ENCODE results near the gene JARID2.
A peak's percentile ranks its signal among the peaks of the same experiment; 100 is the strongest.

The JARID2 gene

GRCh38 chr6:15252195-15252594 is 6.3 kb downstream of the JARID2 start (continued):
- TF ChIP-seq ZBTB11 (tag by site-specific recombination; conservative IDR thresholded peaks at IDR 0.05; ENCODE audit: low read depth), result no peak
- no peak for TF ChIP-seq ZNF121 (tag by site-specific recombination; IDR thresholded peaks at IDR 0.05)
- no peak for TF ChIP-seq ZNF626 (tag by site-specific recombination; IDR thresholded peaks at IDR 0.05)
- TF ChIP-seq PRDM6 (tag by site-specific recombination; IDR thresholded peaks at IDR 0.05), result peak; percentile 22; the same call in 1 of the 2 replicates
- no peak for TF ChIP-seq ZNF707 (tag by site-specific recombination; IDR thresholded peaks at IDR 0.05)
- TF ChIP-seq EGR2 (tag by site-specific recombination; IDR thresholded peaks at IDR 0.05; ENCODE audit: low read depth), result no peak
- TF ChIP-seq TSHZ1 (tag by site-specific recombination; IDR thresholded peaks at IDR 0.05; ENCODE audit: borderline replicate concordance), result no peak
- peak; percentile 82 for TF ChIP-seq ZIC2 (tag by site-specific recombination; IDR thresholded peaks at IDR 0.05)
- TF ChIP-seq ZNF416 (tag by site-specific recombination; IDR thresholded peaks at IDR 0.05), result no peak
- no peak for TF ChIP-seq ZNF140 (tag by site-specific recombination; IDR thresholded peaks at IDR 0.05)
- TF ChIP-seq OSR2 (tag by site-specific recombination; IDR thresholded peaks at IDR 0.05), result peak; percentile 20; the same call in 1 of the 2 replicates

- Histone ChIP-seq H3K27ac (ENCODE audit: extremely low read depth, low read depth, low read length) (no peak overlapping the region), H3K4me1 (ENCODE audit: control insufficient read depth, insufficient read depth, low read length) (peaks cover 44% of the 10 kb centered on the region), H3K9me3 (ENCODE audit: control insufficient read depth, insufficient read depth, low read depth, low read length) (no peaks in the 10 kb centered on the region), H3K4me3 (ENCODE audit: low read depth, low read length) (no peak overlapping the region), H3K36me3 (ENCODE audit: control insufficient read depth in 2 of 2, insufficient read depth in 1 of 2, low read length in 2 of 2) (no peaks in the 10 kb centered on the region; a peak in 1 of 3 replicates)
- TF ChIP-seq ZNF747 (tag by site-specific recombination; IDR thresholded peaks at IDR 0.05), result no peak
- TF ChIP-seq AEBP2 (tag by site-specific recombination; IDR thresholded peaks at IDR 0.05; ENCODE audit: borderline replicate concordance), result no peak
- TF ChIP-seq ZNF707 (tag by site-specific recombination; IDR thresholded peaks at IDR 0.05), result no peak
- no peak for TF ChIP-seq GLIS2 (tag by site-specific recombination; IDR thresholded peaks at IDR 0.05)
- no peak for TF ChIP-seq GLI4 (tag by site-specific recombination; IDR thresholded peaks at IDR 0.05)
- TF ChIP-seq ZNF140 (tag by site-specific recombination; IDR thresholded peaks at IDR 0.05), result no peak
- TF ChIP-seq SETDB1 (IDR thresholded peaks at IDR 0.05; ENCODE audit: insufficient read length, low read length), result no peak
- ChIA-PET CTCF (interaction anchor here (0.7 to 2.0 kb wide), 5 partner anchors 137 to 1013 kb away, joined by 3 to 5 read pairs (median 3); no protein-coding TSS in a partner anchor), POLR2A (no interaction called here)
Measured at GRCh38 chr6:15253203-15254022, 7.5 kb downstream of the JARID2 start.
